ENCODE results near the gene EPN2.
A peak's percentile ranks its signal among the peaks of the same experiment; 100 is the strongest.
"Not testable (repeated sequence)": the region's sequence is repeated elsewhere in the genome, so short reads cannot be mapped to it uniquely, and the experiment has no call there.

Gene EPN2

DNA sequence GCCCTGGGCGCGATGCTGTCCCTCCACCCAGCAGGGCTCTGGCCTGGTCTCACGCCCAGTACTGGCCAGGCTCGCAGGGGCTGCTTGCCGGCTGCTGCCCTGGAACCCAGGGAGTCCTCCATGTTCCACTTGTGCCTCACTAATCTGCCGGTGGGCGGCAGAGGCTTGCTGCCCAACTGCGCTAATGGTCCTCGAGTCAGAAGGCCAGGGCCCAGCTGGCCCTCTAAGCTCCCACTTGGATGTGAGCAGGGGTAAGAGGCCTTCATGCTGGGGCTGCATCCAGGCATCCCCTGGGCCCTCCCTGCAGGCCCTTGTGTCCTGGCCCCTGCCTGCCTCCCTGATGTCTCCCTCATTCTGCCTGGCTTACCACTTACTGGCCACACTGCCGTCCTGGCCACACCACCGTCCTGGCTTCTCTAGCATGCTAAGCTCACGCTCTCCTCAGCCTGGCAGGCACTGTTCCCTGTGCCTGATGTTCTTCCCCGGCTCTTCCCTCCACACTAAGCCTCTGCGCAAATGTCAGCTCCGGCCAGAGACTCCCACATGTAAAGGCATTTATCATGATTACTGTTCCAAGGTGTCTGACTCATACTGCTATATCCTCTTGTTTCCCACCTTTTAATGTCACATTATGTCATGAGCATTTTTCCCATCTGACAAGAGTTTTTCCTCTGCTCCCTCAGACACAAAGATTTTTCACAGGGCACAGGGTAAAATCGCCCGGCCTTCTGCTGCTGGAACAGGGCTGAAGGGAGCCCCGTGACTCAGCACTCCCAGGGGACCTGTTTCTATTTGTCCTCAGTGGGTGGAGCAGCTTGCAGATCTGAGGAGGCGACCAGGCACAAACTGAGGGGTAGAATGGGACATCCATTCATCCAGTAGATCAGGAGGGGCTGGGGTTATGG, 109.4 kb downstream of the EPN2 start:
- H3K36me3 ChIP-seq (ENCODE audit: insufficient read depth, low read length): no peaks in the 10 kb centered on the region
- peak overlapping the region; percentile 60 for H3K9ac ChIP-seq (ENCODE audit: low read depth, low read length)
- no peaks in the 10 kb centered on the region for H3K27me3 ChIP-seq (ENCODE audit: control insufficient read depth, insufficient read depth, low read length)
- peaks cover 37% of the 10 kb centered on the region for H3K4me1 ChIP-seq (ENCODE audit: control insufficient read depth, insufficient read depth, low read length)
- peak overlapping the region; percentile 3 for H3K4me3 ChIP-seq (ENCODE audit: low read length)
- peak overlapping the region; percentile 55 for H3K4me2 ChIP-seq (ENCODE audit: low read length)
- H3K9me3 ChIP-seq (replicated peaks; ENCODE audit: low read length): no peaks in the 10 kb centered on the region

DNA sequence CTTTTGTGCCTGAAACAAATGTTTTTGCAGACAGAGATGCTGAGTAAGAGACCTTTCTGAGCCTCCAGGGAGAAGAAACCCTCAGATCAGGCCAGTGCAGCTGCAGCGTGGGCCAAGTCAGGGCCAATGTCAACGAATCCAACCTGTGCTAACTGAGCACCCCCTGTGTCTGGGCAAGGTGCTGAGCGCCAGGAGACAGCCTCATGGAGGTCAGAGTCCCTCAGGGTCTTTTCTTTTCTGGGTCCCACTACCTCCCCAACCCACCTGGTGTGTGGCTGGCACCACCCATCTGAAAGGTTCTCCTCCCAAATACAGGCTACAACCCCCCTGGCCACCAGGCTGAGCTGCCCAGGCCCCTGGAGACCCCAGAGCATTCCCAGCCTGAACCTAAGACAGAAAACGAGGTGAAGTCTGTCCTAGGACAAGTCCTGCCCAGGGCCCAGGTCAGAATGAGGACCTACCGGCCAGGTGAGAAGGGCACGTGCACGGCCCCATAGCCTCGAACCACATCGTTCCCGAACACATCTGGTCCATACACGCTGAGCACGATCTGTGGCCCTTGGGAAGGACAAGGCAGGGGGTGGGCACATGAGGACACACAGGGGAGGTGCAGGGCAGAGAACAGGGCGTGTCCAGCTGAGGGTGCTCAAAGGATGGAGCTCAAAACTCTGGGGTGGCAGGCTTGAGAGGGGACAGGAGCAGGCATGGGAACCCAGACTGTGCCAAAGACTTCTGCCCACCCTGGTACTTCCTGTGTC, 110.3 kb downstream of the EPN2 start:
- H3K4me3 ChIP-seq (ENCODE audit: low read length): no peak overlapping the region
- H3K27me3 ChIP-seq (ENCODE audit: control insufficient read depth, insufficient read depth, low read length): no peaks in the 10 kb centered on the region
- H3K4me1 ChIP-seq (ENCODE audit: control insufficient read depth, insufficient read depth, low read length): peaks cover 30% of the 10 kb centered on the region
- H3K9ac ChIP-seq (ENCODE audit: low read depth, low read length): peak overlapping the region; percentile 35
- H3K36me3 ChIP-seq (ENCODE audit: insufficient read depth, low read length): no peaks in the 10 kb centered on the region
- H3K4me2 ChIP-seq (ENCODE audit: low read length): peak overlapping the region; percentile 55
- H3K9me3 ChIP-seq (replicated peaks; ENCODE audit: low read length): no peaks in the 10 kb centered on the region

DNA sequence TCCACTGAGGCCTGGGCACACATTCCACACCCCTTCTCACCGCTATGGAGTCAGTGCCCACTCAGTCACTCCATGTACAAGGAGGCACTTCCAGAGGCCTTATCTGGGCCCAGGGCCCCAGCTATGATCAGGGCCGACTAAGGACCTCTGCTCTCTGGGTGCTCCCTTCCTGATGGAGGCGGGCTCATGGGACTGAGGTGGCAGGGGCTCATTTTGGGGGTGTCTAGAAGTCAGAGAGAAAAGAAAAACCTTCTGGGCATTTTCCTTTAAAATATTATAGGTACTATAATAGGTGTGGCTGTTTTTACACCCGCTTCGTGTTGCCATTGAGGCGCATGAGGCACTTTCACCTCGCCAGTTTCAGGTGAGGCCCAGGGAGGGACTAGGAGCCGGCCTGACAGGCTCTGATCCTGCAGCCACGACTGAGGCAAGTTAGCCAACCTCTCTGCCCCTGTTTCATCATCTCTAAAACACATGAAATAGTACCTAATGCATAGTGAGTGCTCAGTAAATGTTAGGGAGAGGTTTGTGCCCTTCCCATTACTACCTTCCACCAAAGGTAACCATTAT, 111.0 kb downstream of the EPN2 start:
- no peaks in the 10 kb centered on the region for H3K9me3 ChIP-seq (replicated peaks; ENCODE audit: low read length)
- H3K36me3 ChIP-seq (ENCODE audit: insufficient read depth, low read length): no peaks in the 10 kb centered on the region
- no peak overlapping the region for H3K4me3 ChIP-seq (ENCODE audit: low read length)
- H3K4me1 ChIP-seq (ENCODE audit: control insufficient read depth, insufficient read depth, low read length): peaks cover 32% of the 10 kb centered on the region
- no peaks in the 10 kb centered on the region for H3K27me3 ChIP-seq (ENCODE audit: control insufficient read depth, insufficient read depth, low read length)
- H3K9ac ChIP-seq (ENCODE audit: low read depth, low read length): no peak overlapping the region
- no peak overlapping the region for H3K4me2 ChIP-seq (ENCODE audit: low read length)

DNA sequence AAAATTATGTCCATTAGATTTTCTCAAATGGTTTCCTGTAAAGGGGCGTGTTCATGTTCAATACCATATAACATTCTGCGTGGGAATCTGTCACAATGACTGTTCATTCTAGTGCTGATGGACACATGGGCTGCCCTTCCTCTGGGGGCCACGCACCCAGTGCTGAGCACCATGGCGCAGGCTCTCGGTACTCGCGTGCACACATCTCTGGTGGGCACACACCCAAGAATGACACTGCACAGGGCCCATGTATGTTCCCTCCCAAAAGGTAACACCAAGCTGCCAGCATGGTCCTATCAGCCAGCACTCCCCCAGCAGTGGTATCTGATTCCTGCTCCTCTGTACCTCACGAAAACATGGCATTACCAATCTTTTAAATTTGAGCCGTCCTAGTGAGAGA, 111.6 kb downstream of the EPN2 start:
- H3K4me3 ChIP-seq (ENCODE audit: low read length): no peak overlapping the region
- H3K4me1 ChIP-seq (ENCODE audit: control insufficient read depth, insufficient read depth, low read length): peaks cover 36% of the 10 kb centered on the region
- H3K27me3 ChIP-seq (ENCODE audit: control insufficient read depth, insufficient read depth, low read length): no peaks in the 10 kb centered on the region
- no peaks in the 10 kb centered on the region for H3K36me3 ChIP-seq (ENCODE audit: insufficient read depth, low read length)
- no peak overlapping the region for H3K4me2 ChIP-seq (ENCODE audit: low read length)
- H3K9me3 ChIP-seq (replicated peaks; ENCODE audit: low read length): no peaks in the 10 kb centered on the region
- no peak overlapping the region for H3K9ac ChIP-seq (ENCODE audit: low read depth, low read length)

DNA sequence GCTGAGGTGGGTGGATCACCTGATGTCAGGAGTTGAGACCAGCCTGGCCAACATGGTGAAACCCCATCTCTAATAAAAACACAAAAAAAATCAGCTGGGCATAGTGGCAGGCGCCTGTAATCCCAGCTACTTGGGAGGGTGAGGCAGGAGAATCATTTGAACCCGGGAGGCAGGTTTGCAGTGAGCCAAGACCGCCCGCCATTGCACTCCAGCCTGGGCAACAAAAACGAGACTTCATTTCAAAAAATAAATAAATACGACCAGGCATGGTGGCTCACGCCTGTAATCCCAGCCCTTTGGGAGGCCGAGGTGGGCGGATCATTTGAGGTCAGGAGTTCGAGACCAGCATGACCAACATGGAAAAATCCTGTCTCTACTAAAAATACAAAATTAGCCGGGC, 116.2 kb downstream of the EPN2 start:
- H3K4me1 ChIP-seq (ENCODE audit: control insufficient read depth, insufficient read depth, low read length): peaks cover 15% of the 10 kb centered on the region
- not testable (repeated sequence) for H3K9ac ChIP-seq (ENCODE audit: low read depth, low read length); H3K4me2 ChIP-seq (ENCODE audit: low read length); H3K9me3 ChIP-seq (replicated peaks; ENCODE audit: low read length); H3K4me3 ChIP-seq (ENCODE audit: low read length); H3K27me3 ChIP-seq (ENCODE audit: control insufficient read depth, insufficient read depth, low read length); H3K36me3 ChIP-seq (ENCODE audit: insufficient read depth, low read length)

DNA sequence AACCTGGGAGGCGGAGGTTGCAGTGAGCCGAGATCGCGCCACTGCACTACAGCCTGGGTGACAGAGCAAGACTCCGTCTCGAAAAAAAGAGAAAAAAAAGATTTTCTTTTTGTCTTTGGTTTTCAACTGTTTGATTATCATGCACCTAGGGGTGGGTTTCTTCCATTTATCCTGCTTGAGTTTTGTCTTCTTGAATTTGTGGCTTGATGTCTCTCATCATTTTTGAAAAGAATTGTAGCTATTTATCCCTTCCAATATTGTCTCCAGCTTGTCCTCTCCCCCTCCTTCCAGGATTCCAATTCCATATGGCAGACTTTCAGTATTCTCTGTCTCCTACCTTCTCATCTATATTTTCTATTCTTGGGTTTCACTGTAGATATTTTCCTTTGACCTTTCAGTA, 117.6 kb downstream of the EPN2 start:
- H3K27me3 ChIP-seq (ENCODE audit: control insufficient read depth, insufficient read depth, low read length): no peaks in the 10 kb centered on the region
- no peaks in the 10 kb centered on the region for H3K9me3 ChIP-seq (replicated peaks; ENCODE audit: low read length)
- H3K9ac ChIP-seq (ENCODE audit: low read depth, low read length): no peak overlapping the region
- no peaks in the 10 kb centered on the region for H3K36me3 ChIP-seq (ENCODE audit: insufficient read depth, low read length)
- no peak overlapping the region for H3K4me2 ChIP-seq (ENCODE audit: low read length)
- peaks cover 15% of the 10 kb centered on the region for H3K4me1 ChIP-seq (ENCODE audit: control insufficient read depth, insufficient read depth, low read length)
- no peak overlapping the region for H3K4me3 ChIP-seq (ENCODE audit: low read length)

DNA sequence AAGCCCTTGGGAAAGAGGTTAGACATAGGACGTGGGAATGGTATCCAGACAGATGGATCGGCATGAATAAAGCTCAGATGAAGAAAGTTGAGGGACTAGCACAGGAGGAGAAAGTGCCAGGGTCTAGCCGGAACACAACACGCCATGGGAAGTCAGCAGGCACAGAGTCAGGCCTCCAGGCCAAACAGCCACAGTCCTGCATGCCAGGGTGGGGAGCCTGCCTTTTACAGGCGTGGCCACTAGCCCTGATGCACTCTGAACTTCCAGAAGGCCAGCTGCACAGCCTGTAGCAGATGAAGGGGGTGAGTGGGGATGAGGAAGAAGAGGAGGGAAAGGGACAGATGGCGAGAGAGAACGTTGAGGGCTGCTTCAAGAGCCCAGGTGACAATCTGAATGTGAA, 120.2 kb downstream of the EPN2 start:
- Histone ChIP-seq H3K4me1 (ENCODE audit: control insufficient read depth, insufficient read depth, low read length) (peaks cover 21% of the 10 kb centered on the region), H3K4me3 (ENCODE audit: low read length) (no peak overlapping the region), H3K27me3 (ENCODE audit: control insufficient read depth, insufficient read depth, low read length) (no peaks in the 10 kb centered on the region), H3K4me2 (ENCODE audit: low read length) (no peak overlapping the region), H3K9ac (ENCODE audit: low read depth, low read length) (no peak overlapping the region), H3K9me3 (replicated peaks; ENCODE audit: low read length) (no peaks in the 10 kb centered on the region), H3K36me3 (ENCODE audit: insufficient read depth, low read length) (no peaks in the 10 kb centered on the region)

DNA sequence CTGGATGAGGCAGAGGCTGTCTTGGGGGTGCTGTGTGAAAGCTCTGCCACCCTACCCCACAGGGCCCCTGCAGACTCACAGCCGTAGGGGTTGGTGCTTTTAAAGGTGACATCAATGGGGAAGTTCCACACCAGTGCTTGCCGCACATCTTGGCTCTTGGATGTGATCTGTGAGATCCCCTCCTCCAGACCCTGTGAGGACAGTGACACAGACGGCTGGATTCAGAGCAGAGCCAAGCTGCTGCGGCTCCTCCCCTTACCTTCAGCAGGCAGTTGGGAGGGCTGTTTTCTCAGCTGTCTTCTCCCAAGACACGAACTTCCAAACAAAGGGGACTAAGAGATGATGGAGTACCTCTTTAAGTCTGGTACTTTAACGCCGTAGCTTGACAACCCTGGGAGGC, 120.6 kb downstream of the EPN2 start:
- Histone ChIP-seq H3K4me2 (ENCODE audit: low read length) (no peak overlapping the region), H3K36me3 (ENCODE audit: insufficient read depth, low read length) (no peaks in the 10 kb centered on the region), H3K4me3 (ENCODE audit: low read length) (no peak overlapping the region), H3K4me1 (ENCODE audit: control insufficient read depth, insufficient read depth, low read length) (peaks cover 21% of the 10 kb centered on the region), H3K27me3 (ENCODE audit: control insufficient read depth, insufficient read depth, low read length) (no peaks in the 10 kb centered on the region), H3K9me3 (replicated peaks; ENCODE audit: low read length) (no peaks in the 10 kb centered on the region), H3K9ac (ENCODE audit: low read depth, low read length) (no peak overlapping the region)

DNA sequence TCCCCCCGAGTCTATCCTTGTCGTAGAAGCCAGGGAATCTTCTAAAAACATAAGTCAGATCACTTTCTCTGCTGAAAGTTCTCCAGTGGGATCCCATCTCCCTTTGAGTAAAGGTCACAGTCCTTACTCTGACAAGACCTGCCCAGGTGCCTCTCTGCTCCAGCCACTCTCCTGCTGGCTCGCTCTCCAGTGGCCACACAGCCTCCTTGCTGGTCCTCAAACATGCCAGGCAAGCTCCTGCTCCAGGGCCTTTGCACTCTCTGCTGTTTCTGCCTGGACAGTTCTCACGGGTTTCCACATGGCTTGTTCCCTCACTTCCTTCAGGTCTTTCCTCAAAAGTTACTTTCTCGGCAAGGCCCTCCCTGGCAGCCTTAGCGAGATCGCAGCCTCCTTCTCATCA, 122.0 kb downstream of the EPN2 start:
- Histone ChIP-seq H3K9me3 (replicated peaks; ENCODE audit: low read length) (no peaks in the 10 kb centered on the region), H3K4me3 (ENCODE audit: low read length) (no peak overlapping the region), H3K9ac (ENCODE audit: low read depth, low read length) (no peak overlapping the region), H3K27me3 (ENCODE audit: control insufficient read depth, insufficient read depth, low read length) (no peaks in the 10 kb centered on the region), H3K4me1 (ENCODE audit: control insufficient read depth, insufficient read depth, low read length) (peaks cover 18% of the 10 kb centered on the region), H3K4me2 (ENCODE audit: low read length) (no peak overlapping the region), H3K36me3 (ENCODE audit: insufficient read depth, low read length) (no peaks in the 10 kb centered on the region)

DNA sequence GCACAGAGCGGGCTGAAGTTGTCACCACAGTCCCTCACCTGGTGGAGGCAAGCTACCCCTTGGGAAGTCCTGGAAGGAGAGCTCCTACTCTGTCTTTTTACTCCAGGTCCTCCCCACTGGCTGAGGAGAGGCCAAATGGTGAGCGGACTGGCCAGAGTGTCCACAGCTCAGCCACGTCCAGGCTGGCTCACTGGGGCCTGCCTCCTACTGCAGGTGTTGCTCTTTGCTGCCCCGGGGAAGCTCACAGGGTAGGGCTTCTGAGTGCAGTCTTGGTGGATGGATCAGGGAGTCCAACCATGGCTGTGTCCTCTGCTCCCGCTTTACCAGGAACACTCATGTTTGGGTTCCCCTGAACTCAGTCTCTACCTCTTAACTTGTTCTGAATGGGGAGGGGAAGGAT, 122.7 kb downstream of the EPN2 start:
- no peak overlapping the region for H3K9ac ChIP-seq (ENCODE audit: low read depth, low read length)
- no peaks in the 10 kb centered on the region for H3K9me3 ChIP-seq (replicated peaks; ENCODE audit: low read length)
- no peak overlapping the region for H3K4me3 ChIP-seq (ENCODE audit: low read length)
- H3K36me3 ChIP-seq (ENCODE audit: insufficient read depth, low read length): no peaks in the 10 kb centered on the region
- peaks cover 18% of the 10 kb centered on the region for H3K4me1 ChIP-seq (ENCODE audit: control insufficient read depth, insufficient read depth, low read length)
- H3K27me3 ChIP-seq (ENCODE audit: control insufficient read depth, insufficient read depth, low read length): no peaks in the 10 kb centered on the region
- H3K4me2 ChIP-seq (ENCODE audit: low read length): no peak overlapping the region

DNA sequence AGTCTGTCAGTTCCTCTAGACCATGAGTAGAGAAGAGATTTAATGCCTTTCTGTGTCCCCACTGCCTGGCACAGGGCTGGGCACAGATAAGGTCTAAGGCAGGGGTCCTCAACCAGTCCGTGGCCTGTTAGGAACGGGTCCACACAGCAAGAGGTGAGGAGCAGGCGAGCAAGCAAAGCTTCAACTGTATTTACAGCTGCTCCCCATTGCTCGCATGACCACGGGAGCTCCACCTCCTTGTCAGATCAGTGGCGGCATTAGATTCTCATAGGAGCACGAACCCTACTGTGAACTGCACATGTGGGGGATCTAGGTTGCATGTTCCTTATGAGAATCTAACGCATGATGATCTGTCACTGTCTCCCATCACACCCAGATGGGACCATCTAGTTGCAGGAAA, 123.6 kb downstream of the EPN2 start:
- Histone ChIP-seq H3K4me3 (ENCODE audit: low read length) (no peak overlapping the region), H3K36me3 (ENCODE audit: insufficient read depth, low read length) (no peaks in the 10 kb centered on the region), H3K27me3 (ENCODE audit: control insufficient read depth, insufficient read depth, low read length) (no peaks in the 10 kb centered on the region), H3K4me2 (ENCODE audit: low read length) (no peak overlapping the region), H3K9me3 (replicated peaks; ENCODE audit: low read length) (no peaks in the 10 kb centered on the region), H3K9ac (ENCODE audit: low read depth, low read length) (no peak overlapping the region), H3K4me1 (ENCODE audit: control insufficient read depth, insufficient read depth, low read length) (peaks cover 19% of the 10 kb centered on the region)

Data from skeletal muscle satellite cell (primary cell).